Brain pericyte (primary cell): Measurements from ENCODE around the gene GPR108.
"Not testable (repeated sequence)": the region's sequence is repeated elsewhere in the genome, so short reads cannot be mapped to it uniquely, and the experiment has no call there.

Experiments used
- DNase-seq: peaks from one replicate; pipeline ENCODE4 v3.0.0-alpha.2; 2012; ENCODE audit warnings: low read depth, low spot score

GPR108 gene

GRCh38 chr19:6761053-6761676, 23.8 kb upstream of the GPR108 start:
- DNase-seq = no peak

GRCh38 chr19:6760606-6761005, 23.2 kb upstream of the GPR108 start:
- DNase-seq = no peak

GRCh38 chr19:6754653-6755463, 17.5 kb upstream of the GPR108 start:
- DNase-seq = no peak

DNA sequence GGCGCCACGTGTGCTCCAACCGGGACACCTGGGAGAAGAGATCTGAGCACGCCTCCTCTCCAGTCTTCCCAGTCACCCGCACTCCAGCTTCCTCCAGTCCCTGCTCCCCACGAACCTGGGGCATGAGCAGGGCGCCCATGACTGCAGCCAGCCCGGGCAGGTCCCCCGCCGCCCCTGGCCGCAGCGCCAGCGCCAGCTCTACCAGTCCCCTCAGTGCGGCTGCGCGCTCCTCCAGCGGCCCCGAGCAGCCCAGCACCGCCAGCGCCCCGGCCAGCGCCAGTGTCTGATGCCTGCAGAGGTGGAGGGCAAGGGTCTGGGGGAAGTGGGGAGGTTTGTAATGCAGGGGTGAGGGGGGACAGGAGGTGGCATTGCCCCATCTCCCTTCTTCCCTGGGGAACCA, 16.8 kb upstream of the GPR108 start:
- DNase-seq = no peak

- no peak for DNase-seq
Observed at GRCh38 chr19:6753178-6754031, 16.0 kb upstream of the GPR108 start.

GRCh38 chr19:6752256-6753177, 15.1 kb upstream of the GPR108 start:
- DNase-seq = no peak

GRCh38 chr19:6751189-6751588, 13.8 kb upstream of the GPR108 start:
- DNase-seq = no peak

DNA sequence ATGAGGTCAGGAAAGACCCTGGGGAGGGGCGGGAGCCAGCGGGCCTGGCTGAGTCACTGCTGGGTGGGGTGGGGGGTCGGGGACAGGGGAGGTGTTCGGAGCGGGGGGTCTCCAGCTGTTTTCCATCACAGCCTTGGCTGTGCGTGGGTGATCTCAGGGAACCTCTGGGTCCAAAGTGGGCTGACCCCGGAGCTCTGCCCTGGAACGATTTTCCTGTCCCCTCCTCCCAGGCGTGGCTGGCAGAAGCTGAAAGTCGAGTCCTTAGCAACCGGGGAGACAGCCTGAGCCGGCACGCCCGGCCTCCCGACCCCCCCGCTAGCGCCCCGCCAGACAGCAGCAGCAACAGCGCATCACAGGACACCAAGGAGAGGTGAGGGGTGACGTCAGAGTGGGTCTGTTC, 12.7 kb upstream of the GPR108 start:
- no peak for DNase-seq

- not testable (repeated sequence) for DNase-seq
Observed at GRCh38 chr19:6748543-6748942, 11.2 kb upstream of the GPR108 start.

- no peak for DNase-seq
Observed at GRCh38 chr19:6745965-6746364, 8.6 kb upstream of the GPR108 start.

GRCh38 chr19:6744381-6745301, 7.3 kb upstream of the GPR108 start:
- DNase-seq = no peak

GRCh38 chr19:6743714-6744380, 6.5 kb upstream of the GPR108 start:
- no peak for DNase-seq

GRCh38 chr19:6743066-6743465, 5.7 kb upstream of the GPR108 start:
- DNase-seq = no peak

GRCh38 chr19:6740589-6741343, 3.4 kb upstream of the GPR108 start:
- DNase-seq = no peak

GRCh38 chr19:6739883-6740588, 2.7 kb upstream of the GPR108 start:
- no peak for DNase-seq

DNA sequence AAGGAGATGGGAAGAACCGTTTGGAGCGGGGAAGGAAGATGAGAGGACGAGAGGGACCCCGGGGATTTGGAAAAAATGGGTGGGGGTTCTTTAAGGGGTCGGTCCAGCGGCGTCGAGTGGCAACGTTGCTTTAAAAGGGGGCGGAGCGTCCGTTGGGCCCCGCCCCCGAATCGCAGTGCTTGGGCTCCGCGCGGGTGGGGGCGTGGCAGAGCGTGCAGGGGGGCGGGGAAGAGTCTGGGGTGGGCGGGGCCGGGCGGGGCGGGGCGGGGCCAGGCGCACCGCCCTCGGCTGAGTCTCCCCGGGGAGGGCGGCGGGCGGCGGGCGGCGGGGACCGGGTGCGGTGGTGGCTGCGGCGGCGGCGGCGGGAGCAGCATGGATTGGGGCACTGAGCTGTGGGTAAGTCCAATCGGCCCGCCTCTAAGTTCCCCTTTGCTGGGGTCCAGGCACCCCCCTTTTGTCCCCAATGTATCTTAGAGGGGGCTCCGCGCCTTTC, 2.1 kb upstream of the GPR108 start, which contains the start of gene TRIP10:
Gene TRIP10 (plus strand): TSS at position 291 of the 493 bp plus-strand sequence. CDS start 82 bp downstream, at position 373.
- no peak for DNase-seq

- DNase-seq = no peak
Observed at GRCh38 chr19:6738787-6739389, 1.5 kb upstream of the GPR108 start.
